Thyroid gland (tissue), 4 donors: ENCODE data around the gene TBC1D4.

ENCODE experiments used
- CTCF ChIP-seq, 6 experiments: fragments of 200-600 bp in 3 of 6; fragments of 450-650 bp in 3 of 6; sonication (generic) in 3 of 6; IDR thresholded peaks; one replicate each; pipeline ENCODE4 v1.5.1; 2016 to 2019; ENCODE audit warnings: antibody characterized with exemption in 6 of 6, mild to moderate bottlenecking in 2 of 6, inconsistent platforms in 1 of 6, moderate library complexity in 1 of 6
- POLR2A ChIP-seq, 2 donors: fragments of 450-650 bp; IDR thresholded peaks; one replicate each; pipeline ENCODE4 v1.6.1; 2017; ENCODE audit warnings: antibody characterized with exemption in 2 of 2, mild to moderate bottlenecking in 2 of 2, moderate library complexity in 1 of 2

GRCh38 chr13:75331792-75332349 lies 150.1 kb downstream of the TBC1D4 start:
- TF ChIP-seq CTCF (IDR thresholded peaks at IDR 0.05) (no peak), POLR2A (IDR thresholded peaks at IDR 0.05) (no peak)
